ENCODE results near the gene CSHL1.
A peak's percentile ranks its signal among the peaks of the same experiment; 100 is the strongest.
"Not testable (repeated sequence)": the region's sequence is repeated elsewhere in the genome, so short reads cannot be mapped to it uniquely, and the experiment has no call there.

Gene CSHL1

GRCh38 chr17:63881935-63882601, 29.0 kb downstream of the CSHL1 start, which contains the start of gene GH2:
Gene GH2 (minus strand): TSS chr17:63881944. CDS start chr17:63881801, 143 bp downstream.
- peak; percentile 29 for DNase-seq

- not testable (repeated sequence) for DNase-seq
Observed at GRCh38 chr17:63881337-63881736, 29.7 kb downstream of the CSHL1 start.

- no peak for DNase-seq
Observed at GRCh38 chr17:63880706-63881105, 30.4 kb downstream of the CSHL1 start.

GRCh38 chr17:63878413-63878812, 32.6 kb downstream of the CSHL1 start:
- DNase-seq, result not testable (repeated sequence)

- DNase-seq, result not testable (repeated sequence)
Observed at GRCh38 chr17:63874693-63875092, 36.4 kb downstream of the CSHL1 start.

- not testable (repeated sequence) for DNase-seq
Observed at GRCh38 chr17:63874061-63874626, 36.9 kb downstream of the CSHL1 start.

GRCh38 chr17:63873577-63873976, 37.5 kb downstream of the CSHL1 start, which contains the start of gene CSH2:
Gene CSH2 (minus strand): TSS chr17:63873677. CDS start chr17:63873614, 63 bp downstream.
- not testable (repeated sequence) for DNase-seq

- DNase-seq, result not testable (repeated sequence)
Observed at GRCh38 chr17:63871646-63872365, 39.3 kb downstream of the CSHL1 start.

- not testable (repeated sequence) for DNase-seq
Observed at GRCh38 chr17:63870292-63870665, 40.8 kb downstream of the CSHL1 start.

- not testable (repeated sequence) for DNase-seq
Observed at GRCh38 chr17:63869491-63870291, 41.4 kb downstream of the CSHL1 start.

- not testable (repeated sequence) for DNase-seq
Observed at GRCh38 chr17:63866625-63867024, 44.4 kb downstream of the CSHL1 start.
